Epithelial cell of proximal tubule (primary cell): ENCODE results near the gene CTSS. TPM values are rescaled to one million over a fixed set of nuclear protein-coding genes. Genes with fewer than 3 reads are reported as not detected.

Source experiments
- DNase-seq: peaks from one replicate; pipeline ENCODE4 v3.0.0-alpha.2; 2011; ENCODE audit warnings: low read depth
- H3K4me3 ChIP-seq: 2 replicates; pipeline ENCODE4 v1.5.1; 2011; ENCODE audit warnings: low read depth, mild to moderate bottlenecking, low read length
- total RNA-seq: library from RNA; depleted of rRNA; stranded (reverse); fragments of >200 nt; gene quantifications from 2 replicates; pipeline ENCODE4 v1.2.3, GENCODE V29; 2015
- TF ChIP-seq, protein P1 (sequence below): conservative IDR thresholded peaks from 2 replicates; pipeline ENCODE4 v1.5.1; 2012; ENCODE audit warnings: low read depth, mild to moderate bottlenecking, low read length

Gene CTSS
- total RNA-seq, 1 donor from 2014 or later, result 21.3 TPM

DNA sequence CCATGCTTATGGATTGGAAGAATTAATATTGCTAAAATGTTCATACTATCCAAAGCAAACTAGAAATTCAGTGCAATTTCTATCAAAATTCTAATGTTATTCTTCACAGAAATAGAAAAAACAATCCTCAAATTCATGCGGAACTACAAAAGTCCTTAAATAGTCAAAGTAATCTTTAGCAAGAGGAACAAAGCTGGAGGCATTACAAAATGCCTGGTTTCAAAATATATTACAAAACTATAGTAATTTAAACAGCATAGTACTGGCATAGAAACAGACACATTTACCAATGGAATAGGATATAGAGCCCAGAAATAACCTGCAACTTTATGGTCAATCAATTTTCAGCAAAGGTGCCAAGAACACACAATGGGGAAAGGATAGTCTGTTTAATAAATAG is 3.8 kb downstream of the CTSS start:
- DNase-seq, result no peak
- TF ChIP-seq, protein P1, sequence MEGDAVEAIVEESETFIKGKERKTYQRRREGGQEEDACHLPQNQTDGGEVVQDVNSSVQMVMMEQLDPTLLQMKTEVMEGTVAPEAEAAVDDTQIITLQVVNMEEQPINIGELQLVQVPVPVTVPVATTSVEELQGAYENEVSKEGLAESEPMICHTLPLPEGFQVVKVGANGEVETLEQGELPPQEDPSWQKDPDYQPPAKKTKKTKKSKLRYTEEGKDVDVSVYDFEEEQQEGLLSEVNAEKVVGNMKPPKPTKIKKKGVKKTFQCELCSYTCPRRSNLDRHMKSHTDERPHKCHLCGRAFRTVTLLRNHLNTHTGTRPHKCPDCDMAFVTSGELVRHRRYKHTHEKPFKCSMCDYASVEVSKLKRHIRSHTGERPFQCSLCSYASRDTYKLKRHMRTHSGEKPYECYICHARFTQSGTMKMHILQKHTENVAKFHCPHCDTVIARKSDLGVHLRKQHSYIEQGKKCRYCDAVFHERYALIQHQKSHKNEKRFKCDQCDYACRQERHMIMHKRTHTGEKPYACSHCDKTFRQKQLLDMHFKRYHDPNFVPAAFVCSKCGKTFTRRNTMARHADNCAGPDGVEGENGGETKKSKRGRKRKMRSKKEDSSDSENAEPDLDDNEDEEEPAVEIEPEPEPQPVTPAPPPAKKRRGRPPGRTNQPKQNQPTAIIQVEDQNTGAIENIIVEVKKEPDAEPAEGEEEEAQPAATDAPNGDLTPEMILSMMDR, result no peak
- no peak overlapping the region for H3K4me3 ChIP-seq

GRCh38 chr1:150760013-150760412 is 5.6 kb downstream of the CTSS start:
- TF ChIP-seq, protein P1, result no peak
- no peak for DNase-seq
- H3K4me3 ChIP-seq, result no peak overlapping the region

DNA sequence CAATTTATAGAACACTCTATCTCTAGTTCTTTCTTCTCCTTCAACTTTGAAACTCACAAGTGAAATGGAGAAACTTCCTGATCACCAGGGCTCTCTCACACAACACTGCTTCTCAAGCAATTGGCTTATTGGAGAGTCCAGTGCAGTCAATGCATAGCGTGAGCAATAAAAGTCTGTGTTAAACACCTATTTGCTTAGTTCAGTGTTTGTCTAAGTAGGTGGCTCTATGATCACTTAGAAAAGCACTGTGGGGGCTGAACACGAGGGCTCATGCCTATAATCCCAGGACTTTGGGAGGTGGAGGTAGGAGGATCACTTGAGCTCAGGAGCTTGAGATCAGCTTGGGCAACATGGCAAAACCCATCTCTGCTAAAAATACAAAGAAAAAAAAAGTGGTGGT is 12.2 kb downstream of the CTSS start:
- no peak for DNase-seq
- H3K4me3 ChIP-seq, result no peak overlapping the region
- TF ChIP-seq, protein P1, result no peak

GRCh38 chr1:150751443-150751842 is 14.1 kb downstream of the CTSS start:
- TF ChIP-seq, protein P1, result no peak
- no peak overlapping the region for H3K4me3 ChIP-seq

DNA sequence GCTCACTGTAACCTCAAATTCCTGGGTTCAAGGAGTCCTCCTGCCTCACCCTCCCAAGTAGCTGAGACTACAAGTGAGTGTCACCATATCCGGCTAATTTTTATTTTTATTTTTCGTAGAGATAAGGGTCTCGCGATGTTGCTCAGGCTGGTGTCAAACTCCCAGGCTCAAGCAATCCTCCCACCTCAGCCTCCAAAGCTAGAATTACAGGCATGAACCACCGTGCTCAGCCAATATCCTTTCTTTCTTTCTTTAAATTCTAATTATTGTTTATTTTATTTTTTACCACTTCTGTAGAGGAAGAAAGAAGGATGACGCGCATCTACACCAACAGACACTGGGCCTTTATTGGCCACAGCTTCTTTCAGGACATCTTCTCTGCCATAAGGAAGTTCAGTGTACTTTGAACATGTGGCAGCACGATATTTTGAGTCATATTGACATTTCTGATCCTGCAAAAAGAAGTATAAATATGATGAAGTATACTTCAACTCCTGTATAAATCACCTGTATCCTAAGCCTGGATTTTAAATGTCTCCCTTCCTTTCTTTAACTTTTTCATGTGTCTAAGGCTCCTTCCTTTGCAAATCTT is 15.8 kb downstream of the CTSS start:
- DNase-seq, result no peak
- H3K4me3 ChIP-seq, result no peak overlapping the region
- TF ChIP-seq, protein P1, result no peak

More at GRCh38 chr1:150751443-150751842, 14.1 kb downstream of the CTSS start:
- no peak for DNase-seq

DNA sequence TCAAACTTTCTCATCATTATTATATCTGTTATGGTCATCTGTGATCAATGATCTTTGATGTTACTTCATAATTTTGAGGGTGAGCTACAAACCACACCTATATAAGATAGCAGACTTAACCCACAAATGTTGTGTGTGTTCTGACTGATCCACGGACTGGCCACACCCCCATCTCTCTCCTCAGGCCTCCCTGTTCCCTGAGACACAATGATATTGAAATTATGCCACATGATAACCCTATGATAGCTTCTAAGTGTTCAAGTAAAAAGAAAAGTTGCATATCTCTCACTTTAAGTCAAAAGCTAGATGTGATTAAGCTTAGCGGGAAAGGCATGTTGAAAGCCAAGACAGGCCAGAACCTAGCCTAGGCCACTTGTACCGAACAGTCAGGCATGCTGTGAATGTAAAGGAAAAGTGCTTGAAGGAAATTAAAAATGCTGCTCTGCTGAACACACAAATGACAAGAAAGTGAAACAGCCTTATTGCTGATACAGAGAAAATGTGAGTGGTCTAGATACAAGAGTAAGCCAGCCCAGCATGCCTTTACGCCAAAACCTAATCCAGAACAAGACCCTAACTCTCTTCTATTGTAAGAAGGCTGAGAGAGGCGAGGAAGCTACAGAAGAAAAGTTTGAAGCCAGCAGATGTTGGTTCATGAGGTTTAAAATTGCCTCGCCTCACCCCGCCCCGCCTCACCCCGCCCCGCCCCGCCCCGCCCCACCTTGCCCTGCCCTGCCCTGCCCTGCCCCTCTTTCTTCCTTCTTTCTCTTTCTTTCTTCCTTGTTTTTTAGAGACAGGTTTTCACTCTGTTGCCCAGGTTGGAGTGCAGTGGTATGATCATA is 16.5 kb downstream of the CTSS start:
- TF ChIP-seq, protein P1, result no peak
- DNase-seq, result no peak
- no peak overlapping the region for H3K4me3 ChIP-seq
